Ascending aorta (tissue), 2 donors: ENCODE measurements around the gene RBM6. TPM values are rescaled to one million over a fixed set of nuclear protein-coding genes. Genes with fewer than 3 reads are reported as not detected.

Experiments
- DNase-seq, 2 donors: peaks; one replicate each; pipeline ENCODE4 v3.0.0-alpha.2; 2019; ENCODE audit warnings: low spot score in 2 of 2
- H3K27ac ChIP-seq, 2 donors: fragments of 200-600 bp; sonication (generic); one replicate each; pipeline ENCODE4 v1.5.1; 2016 to 2017; ENCODE audit warnings: mild to moderate bottlenecking in 1 of 2
- H3K27me3 ChIP-seq: fragments of 200-600 bp; sonication (generic); one replicate; pipeline ENCODE4 v1.5.1; 2017
- H3K36me3 ChIP-seq, 2 donors: fragments of 200-600 bp; sonication (generic); one replicate each; pipeline ENCODE4 v1.5.1; 2016
- H3K4me1 ChIP-seq, 2 donors: fragments of 200-600 bp; sonication (generic); one replicate each; pipeline ENCODE4 v1.5.1; 2016 to 2017; ENCODE audit warnings: mild to moderate bottlenecking in 1 of 2
- H3K4me3 ChIP-seq, 2 donors: fragments of 200-600 bp; sonication (generic); one replicate each; pipeline ENCODE4 v1.5.1; 2016 to 2017; ENCODE audit warnings: mild to moderate bottlenecking in 1 of 2
- H3K9me3 ChIP-seq, 2 donors: fragments of 200-600 bp; sonication (generic); one replicate each; pipeline ENCODE4 v1.5.1; 2016
- intact Hi-C: fragments of 100-400 bp; cut with DNase I; formaldehyde crosslinking; loops from one replicate; pipeline ENCODE4 v1.15.1; 2023
- total RNA-seq: library from RNA; depleted of rRNA; stranded (reverse); fragments of >200 nt; gene quantifications from one replicate; pipeline ENCODE4 v1.1.0, GENCODE V29; 2016
- TF ChIP-seq, protein P1 (sequence below), 3 experiments: fragments of 200-600 bp in 2 of 3; fragments of 450-650 bp in 1 of 3; sonication (generic) in 2 of 3; IDR thresholded peaks; one replicate each; pipeline ENCODE4 v1.5.1; 2016 to 2019; ENCODE audit warnings: antibody characterized with exemption in 3 of 3, mild to moderate bottlenecking in 1 of 3, moderate library complexity in 1 of 3

RBM6 gene
- total RNA-seq, 1 donor from 2014 or later: 84.7 TPM

DNA sequence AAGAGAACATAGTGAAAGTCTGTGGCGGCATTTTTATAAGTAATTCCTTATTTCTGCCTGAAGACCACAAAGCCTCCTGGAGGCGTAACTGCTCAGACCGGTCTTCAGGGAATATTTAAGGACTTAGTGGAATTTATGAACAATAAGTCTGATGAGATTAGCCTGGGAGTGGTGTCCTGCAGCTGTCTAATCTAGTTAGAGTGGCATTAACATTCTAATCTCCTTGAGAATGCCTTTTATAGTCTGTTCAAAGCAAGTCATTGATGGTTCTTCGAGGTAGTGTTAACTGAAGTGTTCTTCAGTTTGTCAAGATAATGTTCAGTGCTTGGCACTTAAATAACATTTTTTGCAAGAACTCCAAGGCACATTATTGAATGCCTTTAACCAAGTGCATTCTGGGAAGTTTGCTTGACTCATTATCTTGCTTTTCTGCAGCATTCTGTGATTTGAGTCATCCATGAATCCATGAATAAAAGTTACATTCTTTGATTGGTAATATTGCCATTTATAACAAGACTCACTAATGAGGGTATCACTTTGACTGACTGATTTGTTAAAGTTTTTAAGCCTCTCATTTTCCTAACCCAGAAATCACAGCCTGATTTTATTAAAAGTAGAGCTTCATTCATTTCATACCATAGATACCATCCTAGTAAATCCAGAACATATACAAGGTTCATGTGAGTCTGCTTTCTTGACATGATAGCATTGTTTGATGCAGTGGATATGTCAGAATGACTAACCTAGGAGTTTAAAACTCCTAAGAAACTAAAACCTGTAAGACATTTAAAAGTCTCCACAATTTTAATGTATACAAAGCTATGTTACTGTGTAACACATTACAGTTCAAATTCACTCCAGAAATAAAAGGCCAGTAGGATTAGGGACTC, 161.3 kb downstream of the RBM6 start:
- H3K4me3 ChIP-seq: no peak overlapping the region
- no peak overlapping the region for H3K27ac ChIP-seq
- no peaks in the 10 kb centered on the region for H3K4me1 ChIP-seq
- no peaks in the 10 kb centered on the region for H3K9me3 ChIP-seq
- intact Hi-C loops: no loop called here
- no peaks in the 10 kb centered on the region for H3K27me3 ChIP-seq
- H3K36me3 ChIP-seq: peaks cover 94 to 98% of the 10 kb centered on the region in 2 donors
- TF ChIP-seq, protein P1, sequence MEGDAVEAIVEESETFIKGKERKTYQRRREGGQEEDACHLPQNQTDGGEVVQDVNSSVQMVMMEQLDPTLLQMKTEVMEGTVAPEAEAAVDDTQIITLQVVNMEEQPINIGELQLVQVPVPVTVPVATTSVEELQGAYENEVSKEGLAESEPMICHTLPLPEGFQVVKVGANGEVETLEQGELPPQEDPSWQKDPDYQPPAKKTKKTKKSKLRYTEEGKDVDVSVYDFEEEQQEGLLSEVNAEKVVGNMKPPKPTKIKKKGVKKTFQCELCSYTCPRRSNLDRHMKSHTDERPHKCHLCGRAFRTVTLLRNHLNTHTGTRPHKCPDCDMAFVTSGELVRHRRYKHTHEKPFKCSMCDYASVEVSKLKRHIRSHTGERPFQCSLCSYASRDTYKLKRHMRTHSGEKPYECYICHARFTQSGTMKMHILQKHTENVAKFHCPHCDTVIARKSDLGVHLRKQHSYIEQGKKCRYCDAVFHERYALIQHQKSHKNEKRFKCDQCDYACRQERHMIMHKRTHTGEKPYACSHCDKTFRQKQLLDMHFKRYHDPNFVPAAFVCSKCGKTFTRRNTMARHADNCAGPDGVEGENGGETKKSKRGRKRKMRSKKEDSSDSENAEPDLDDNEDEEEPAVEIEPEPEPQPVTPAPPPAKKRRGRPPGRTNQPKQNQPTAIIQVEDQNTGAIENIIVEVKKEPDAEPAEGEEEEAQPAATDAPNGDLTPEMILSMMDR (IDR thresholded peaks at IDR 0.05): no peak
- no peak for DNase-seq

DNA sequence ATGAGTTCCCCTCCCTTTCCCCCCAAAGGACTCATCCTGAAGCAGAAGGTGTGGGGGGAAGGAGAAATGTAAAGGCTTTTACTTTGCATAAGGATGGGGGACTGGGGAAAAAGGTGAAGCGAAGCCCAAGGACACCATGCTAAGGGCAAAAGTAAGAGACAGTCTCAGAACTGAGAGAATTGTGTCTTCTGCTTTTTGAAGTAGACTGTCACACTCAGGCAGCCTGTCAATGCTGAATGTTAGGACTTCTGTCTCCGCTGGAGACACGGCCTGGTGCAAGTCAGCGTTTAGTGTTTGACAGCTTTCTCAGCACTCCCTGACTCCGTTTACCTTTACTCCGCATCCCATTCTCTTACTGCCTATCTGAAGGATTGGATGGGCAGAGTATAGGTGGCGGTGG, 162.6 kb downstream of the RBM6 start:
- Histone ChIP-seq H3K27me3 (no peaks in the 10 kb centered on the region), H3K9me3 (no peaks in the 10 kb centered on the region), H3K4me3 (no peak overlapping the region), H3K36me3 (peaks cover 95 to 100% of the 10 kb centered on the region in 2 donors), H3K27ac (no peak overlapping the region), H3K4me1 (no peaks in the 10 kb centered on the region)
- DNase-seq: no peak
- intact Hi-C loops: no loop called here
- TF ChIP-seq, protein P1 (IDR thresholded peaks at IDR 0.05): no peak

DNA sequence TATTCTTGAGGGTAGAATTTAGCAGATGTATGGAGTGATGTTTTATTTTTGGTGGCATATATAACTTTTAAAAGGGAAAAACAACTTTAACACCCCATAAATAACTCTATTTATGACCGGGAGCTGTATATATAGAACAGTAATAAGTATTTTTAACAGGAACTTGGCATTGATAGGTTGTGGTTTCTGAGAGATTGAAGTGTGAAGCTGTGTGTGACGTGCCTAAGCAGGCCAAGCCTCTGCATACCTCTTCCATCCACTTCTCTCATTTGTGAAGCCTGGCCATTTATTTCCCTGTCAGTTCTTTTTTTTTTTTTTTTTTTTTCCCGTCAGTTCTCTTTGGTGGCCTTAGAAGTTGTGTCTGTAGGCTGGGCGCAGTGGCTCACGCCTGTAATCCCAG, 171.8 kb downstream of the RBM6 start:
- intact Hi-C loops: no loop called here
- Histone ChIP-seq H3K4me1 (no peaks in the 10 kb centered on the region), H3K27me3 (no peaks in the 10 kb centered on the region), H3K27ac (no peak overlapping the region), H3K9me3 (no peaks in the 10 kb centered on the region), H3K4me3 (no peak overlapping the region), H3K36me3 (peaks cover 96 to 98% of the 10 kb centered on the region in 2 donors)
- TF ChIP-seq, protein P1 (IDR thresholded peaks at IDR 0.05): no peak
- no peak for DNase-seq

DNA sequence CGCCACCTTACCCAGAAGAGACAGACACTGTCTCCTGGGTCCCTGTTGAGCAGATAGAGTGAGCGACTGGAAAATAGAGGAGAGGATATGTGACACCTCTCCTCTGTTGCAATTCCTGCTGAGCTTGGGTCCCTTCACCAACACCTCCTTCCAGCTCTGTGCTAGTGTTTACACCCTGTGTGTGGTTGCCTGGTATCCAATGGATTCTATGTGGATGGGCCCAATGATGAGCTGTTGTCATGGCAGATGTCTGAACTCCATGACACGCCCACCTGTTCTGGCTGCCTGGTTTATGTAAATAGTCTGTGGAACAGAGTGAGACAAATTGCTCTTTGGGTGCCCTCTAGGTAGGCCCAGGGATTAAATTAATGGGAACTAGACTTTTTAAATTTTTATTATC, 172.5 kb downstream of the RBM6 start:
- H3K36me3 ChIP-seq: peaks cover 96 to 98% of the 10 kb centered on the region in 2 donors
- no peak for DNase-seq
- intact Hi-C loops: no loop called here
- no peaks in the 10 kb centered on the region for H3K27me3 ChIP-seq
- H3K4me1 ChIP-seq: no peaks in the 10 kb centered on the region
- no peak overlapping the region for H3K4me3 ChIP-seq
- no peak overlapping the region for H3K27ac ChIP-seq
- TF ChIP-seq, protein P1 (IDR thresholded peaks at IDR 0.05): no peak
- H3K9me3 ChIP-seq: no peaks in the 10 kb centered on the region

DNA sequence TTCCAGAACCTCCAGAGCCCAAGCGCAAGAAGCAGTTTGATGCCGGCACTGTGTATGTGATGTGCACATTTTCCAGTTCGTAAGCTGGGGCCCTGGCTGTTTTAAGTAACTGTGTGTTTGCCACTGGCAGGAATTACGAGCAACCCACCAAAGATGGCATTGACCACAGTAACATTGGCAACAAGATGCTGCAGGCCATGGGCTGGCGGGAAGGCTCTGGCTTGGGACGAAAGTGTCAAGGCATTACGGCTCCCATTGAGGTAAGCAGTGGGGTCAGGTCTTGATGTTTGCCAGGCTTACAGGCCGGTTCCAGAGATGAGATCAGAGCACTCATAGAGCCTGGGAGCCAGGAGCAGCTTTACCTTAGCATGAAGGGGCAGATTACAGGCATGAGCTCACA, 177.2 kb downstream of the RBM6 start:
- intact Hi-C loops: no loop called here
- no peak for DNase-seq
- Histone ChIP-seq H3K4me3 (no peak overlapping the region), H3K27ac (no peak overlapping the region), H3K36me3 (peaks cover 85 to 86% of the 10 kb centered on the region in 2 donors), H3K27me3 (no peaks in the 10 kb centered on the region), H3K9me3 (no peaks in the 10 kb centered on the region), H3K4me1 (peaks cover 0 to 3% of the 10 kb centered on the region in 2 donors)
- TF ChIP-seq, protein P1 (IDR thresholded peaks at IDR 0.05): no peak
